ENCODE results near the gene PGAP6. TPM values are rescaled to one million over a fixed set of nuclear protein-coding genes. Genes with fewer than 3 reads are reported as not detected.
A peak's percentile ranks its signal among the peaks of the same experiment; 100 is the strongest.
"Not testable (repeated sequence)": the region's sequence is repeated elsewhere in the genome, so short reads cannot be mapped to it uniquely, and the experiment has no call there.

The PGAP6 gene
- total RNA-seq, 3 donors from 2014 or later, result 77.3 to 134 (median 95.7) TPM

DNA sequence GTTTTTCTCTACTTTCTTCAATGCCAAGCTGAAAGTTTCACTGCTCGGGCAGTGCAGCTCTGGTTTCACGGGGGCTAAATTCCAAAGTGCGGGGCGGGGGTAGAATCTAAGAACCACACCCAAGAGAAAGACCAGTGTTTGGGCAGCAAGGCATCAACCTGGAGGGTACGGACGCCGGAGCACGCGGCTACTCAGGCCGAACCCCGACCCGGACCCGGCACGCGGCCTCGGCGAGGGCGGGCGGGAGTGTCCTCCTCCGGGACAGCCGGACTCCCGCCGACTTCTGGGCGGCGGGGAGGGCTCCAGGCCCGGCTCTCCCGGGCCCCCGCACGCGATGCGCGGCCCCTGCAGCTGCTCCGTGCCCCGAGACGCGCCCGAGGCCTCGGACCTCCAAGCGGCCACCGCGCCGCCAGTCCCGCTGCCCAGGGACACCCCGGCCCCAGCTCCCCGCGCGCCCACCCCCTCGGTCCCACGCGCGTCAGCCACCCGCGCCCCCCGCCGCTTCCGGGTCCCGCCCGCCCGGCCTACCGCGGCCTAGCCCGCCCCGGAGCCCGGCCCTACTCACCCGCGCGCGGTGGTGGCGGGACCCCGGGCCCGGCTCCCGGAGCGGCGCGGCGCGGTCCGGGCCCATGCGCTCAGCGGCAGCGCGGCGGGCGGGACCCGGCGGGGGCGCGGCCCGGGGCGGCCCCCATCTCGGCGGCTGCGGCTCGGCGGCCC is 29.8 kb downstream of the PGAP6 start:
- intact Hi-C loops (cut with DNase I, micrococcal nuclease), result no loop called here
- TF ChIP-seq, protein P1, sequence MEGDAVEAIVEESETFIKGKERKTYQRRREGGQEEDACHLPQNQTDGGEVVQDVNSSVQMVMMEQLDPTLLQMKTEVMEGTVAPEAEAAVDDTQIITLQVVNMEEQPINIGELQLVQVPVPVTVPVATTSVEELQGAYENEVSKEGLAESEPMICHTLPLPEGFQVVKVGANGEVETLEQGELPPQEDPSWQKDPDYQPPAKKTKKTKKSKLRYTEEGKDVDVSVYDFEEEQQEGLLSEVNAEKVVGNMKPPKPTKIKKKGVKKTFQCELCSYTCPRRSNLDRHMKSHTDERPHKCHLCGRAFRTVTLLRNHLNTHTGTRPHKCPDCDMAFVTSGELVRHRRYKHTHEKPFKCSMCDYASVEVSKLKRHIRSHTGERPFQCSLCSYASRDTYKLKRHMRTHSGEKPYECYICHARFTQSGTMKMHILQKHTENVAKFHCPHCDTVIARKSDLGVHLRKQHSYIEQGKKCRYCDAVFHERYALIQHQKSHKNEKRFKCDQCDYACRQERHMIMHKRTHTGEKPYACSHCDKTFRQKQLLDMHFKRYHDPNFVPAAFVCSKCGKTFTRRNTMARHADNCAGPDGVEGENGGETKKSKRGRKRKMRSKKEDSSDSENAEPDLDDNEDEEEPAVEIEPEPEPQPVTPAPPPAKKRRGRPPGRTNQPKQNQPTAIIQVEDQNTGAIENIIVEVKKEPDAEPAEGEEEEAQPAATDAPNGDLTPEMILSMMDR (IDR thresholded peaks at IDR 0.05), result no peak
- DNase-seq, result peak; percentile 67 to 74 (median 71)
- Histone ChIP-seq H3K4me1 (ENCODE audit: low read depth) (peaks cover 15% of the 10 kb centered on the region), H3K4me3 (peak overlapping the region; percentile 68), H3K9me3 (no peaks in the 10 kb centered on the region), H3K36me3 (ENCODE audit: low read depth) (no peaks in the 10 kb centered on the region)
- no peak for ATAC-seq

DNA sequence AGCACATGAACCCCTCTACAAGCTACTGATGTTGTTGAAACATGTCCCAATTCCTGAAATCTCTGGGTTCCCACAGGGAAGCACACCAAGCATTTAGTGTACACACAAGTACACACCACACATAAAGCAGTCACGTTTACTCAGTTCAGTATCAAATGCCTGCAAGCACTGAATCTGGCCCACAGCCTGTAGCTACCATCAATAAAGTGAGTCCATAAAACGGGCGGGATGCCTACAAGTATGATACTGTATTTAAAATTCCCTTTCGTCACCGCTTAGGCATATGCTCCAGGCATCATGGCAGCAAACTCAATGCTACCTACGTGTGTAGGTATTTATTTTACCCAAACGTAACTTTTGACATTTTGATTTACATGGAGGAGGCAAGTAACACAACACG is 31.6 kb downstream of the PGAP6 start:
- Histone ChIP-seq H3K9me3 (no peaks in the 10 kb centered on the region), H3K4me3 (no peak overlapping the region), H3K4me1 (ENCODE audit: low read depth) (peaks cover 15% of the 10 kb centered on the region), H3K36me3 (ENCODE audit: low read depth) (no peaks in the 10 kb centered on the region)
- intact Hi-C loops (cut with DNase I, micrococcal nuclease), result no loop called here
- DNase-seq (peak in 1 of 3 donors; percentile 67), ATAC-seq (no peak)
- TF ChIP-seq, protein P1 (IDR thresholded peaks at IDR 0.05), result no peak

DNA sequence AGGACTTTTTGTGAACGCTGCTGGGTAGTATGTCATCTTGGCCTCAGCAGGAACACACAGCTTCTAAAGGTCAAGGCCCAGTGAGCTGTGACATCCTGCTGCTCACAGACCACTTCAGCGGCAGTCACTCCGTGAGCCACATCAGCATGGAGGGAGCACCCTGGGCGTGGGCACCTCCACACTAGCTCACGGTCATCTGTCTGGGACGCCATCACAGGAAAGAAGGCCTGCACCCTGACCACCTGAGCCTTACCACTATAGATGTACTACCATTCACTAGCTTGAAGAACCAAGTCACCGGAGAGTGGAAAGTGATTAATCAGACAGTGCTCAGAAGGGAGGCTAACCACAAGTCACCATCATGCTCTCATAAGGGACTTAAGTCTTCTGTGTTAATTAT is 32.6 kb downstream of the PGAP6 start:
- intact Hi-C loops (cut with DNase I, micrococcal nuclease), result no loop called here
- no peaks in the 10 kb centered on the region for H3K36me3 ChIP-seq (ENCODE audit: low read depth)

DNA sequence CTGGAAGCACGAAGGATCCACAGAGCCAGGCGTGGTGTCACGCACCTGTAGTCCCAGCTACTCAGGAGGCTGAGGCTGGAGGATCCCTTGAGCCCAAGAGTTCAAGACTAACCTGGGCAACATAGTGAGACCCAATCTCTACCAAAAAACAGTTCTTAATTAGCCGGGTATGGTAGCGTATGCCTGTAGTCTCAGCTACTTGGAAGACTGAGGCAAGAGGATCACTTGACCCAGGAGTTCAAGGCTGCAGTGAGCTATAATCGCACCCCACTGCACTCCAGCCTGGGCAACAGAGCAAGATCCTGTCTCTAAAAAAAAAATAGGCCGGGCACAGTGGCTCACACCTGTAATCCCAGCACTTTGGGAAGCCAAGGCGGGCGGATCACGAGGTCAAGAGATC is 33.3 kb downstream of the PGAP6 start:
- H3K9me3 ChIP-seq; intact Hi-C loops (cut with DNase I, micrococcal nuclease); H3K36me3 ChIP-seq (ENCODE audit: low read depth); ATAC-seq; DNase-seq; H3K4me3 ChIP-seq: not testable (repeated sequence)
- H3K4me1 ChIP-seq (ENCODE audit: low read depth), result peaks cover 15% of the 10 kb centered on the region

More for the DNA sequence above, 32.6 kb downstream of the PGAP6 start:
- no peaks in the 10 kb centered on the region for H3K9me3 ChIP-seq
- TF ChIP-seq, protein P1 (IDR thresholded peaks at IDR 0.05), result no peak
- ATAC-seq, result no peak
- no peak for DNase-seq
- peaks cover 15% of the 10 kb centered on the region for H3K4me1 ChIP-seq (ENCODE audit: low read depth)
- no peak overlapping the region for H3K4me3 ChIP-seq

DNA sequence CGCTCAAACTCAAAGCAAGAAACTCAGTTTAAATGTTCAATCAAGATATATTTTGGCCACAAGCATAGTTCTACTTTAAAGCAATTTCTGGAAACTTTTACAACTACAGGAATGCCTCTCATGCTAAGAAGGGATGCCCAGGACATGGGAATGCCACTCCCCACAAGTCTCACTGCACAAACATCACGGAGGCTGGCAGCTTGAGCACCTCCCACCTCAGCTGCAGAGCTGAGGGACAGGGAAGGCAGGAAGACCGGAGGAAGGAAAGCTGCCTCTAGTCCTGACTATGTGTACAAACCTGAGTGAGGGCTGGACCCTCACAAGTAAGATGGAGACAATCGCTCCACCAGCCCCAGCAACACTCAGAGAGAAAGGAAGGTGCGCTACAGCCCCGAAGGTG is 34.6 kb downstream of the PGAP6 start:
- TF ChIP-seq, protein P1 (IDR thresholded peaks at IDR 0.05), result no peak
- DNase-seq, result no peak
- no peaks in the 10 kb centered on the region for H3K36me3 ChIP-seq (ENCODE audit: low read depth)

DNA sequence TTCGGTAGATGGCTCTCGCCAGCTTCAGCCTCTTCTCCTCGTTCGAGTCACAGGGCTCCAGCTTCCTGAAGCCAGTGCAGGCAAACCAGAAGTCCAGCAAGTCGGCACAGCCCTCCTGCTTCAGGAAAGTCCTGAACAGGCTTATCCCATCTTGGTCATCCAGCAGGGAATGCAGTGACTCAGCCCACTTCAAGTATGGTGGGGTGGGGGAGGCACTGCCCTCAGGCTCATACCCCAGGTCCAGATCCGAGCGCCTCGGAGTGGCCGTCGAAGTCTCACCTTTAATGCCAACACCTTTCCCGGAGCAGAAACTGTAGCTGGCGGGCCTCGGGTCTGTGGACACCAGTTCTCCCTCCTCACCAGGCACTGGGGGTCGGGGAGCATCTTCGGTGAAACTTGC is 35.2 kb downstream of the PGAP6 start:
- ATAC-seq (no peak), DNase-seq (no peak)
- TF ChIP-seq, protein P1 (IDR thresholded peaks at IDR 0.05), result no peak
- no peak overlapping the region for H3K4me3 ChIP-seq
- intact Hi-C loops (cut with DNase I, micrococcal nuclease), result no loop called here
- H3K9me3 ChIP-seq, result no peaks in the 10 kb centered on the region
- H3K4me1 ChIP-seq (ENCODE audit: low read depth), result peaks cover 10% of the 10 kb centered on the region
- no peaks in the 10 kb centered on the region for H3K36me3 ChIP-seq (ENCODE audit: low read depth)

More for the DNA sequence above, 34.6 kb downstream of the PGAP6 start:
- no peak for ATAC-seq
- intact Hi-C loops (cut with DNase I, micrococcal nuclease), result no loop called here
- Histone ChIP-seq H3K4me3 (no peak overlapping the region), H3K9me3 (no peaks in the 10 kb centered on the region), H3K4me1 (ENCODE audit: low read depth) (peaks cover 10% of the 10 kb centered on the region)
